Calu3 (cell line): Measurements from ENCODE around the gene PRUNE2. TPM values are rescaled to one million over a fixed set of nuclear protein-coding genes. Genes with fewer than 3 reads are reported as not detected.

Experiments used
- BruUV-seq: library from RNA; stranded (reverse); fragments of 400-500 nt; replicated peaks from 2 replicates; lab custom pipeline; 2021; lab: Mats Ljungman, UMichigan
- CTCF ChIA-PET: fragments of 300-600 bp; sonication (Branson Sonifier 250); formaldehyde crosslinking; loops from one replicate; lab custom pipeline; 2022; ENCODE audit warnings: antibody characterized with exemption; lab: Charles Lee
- DNase-seq: peaks from one replicate; pipeline ENCODE4 v3.0.0; 2022
- H3K27ac Mint-ChIP-seq: one replicate; pipeline ENCODE4 v1.8.0; 2022; ENCODE audit warnings: mixed read lengths; ENCODE audit not compliant: unreplicated experiment
- H3K27me3 Mint-ChIP-seq: one replicate; pipeline ENCODE4 v1.8.0; 2022; ENCODE audit warnings: mixed read lengths; ENCODE audit not compliant: unreplicated experiment
- H3K36me3 Mint-ChIP-seq: one replicate; pipeline ENCODE4 v1.8.0; 2022; ENCODE audit warnings: mild to moderate bottlenecking, moderate library complexity, mixed read lengths; ENCODE audit not compliant: insufficient read depth, unreplicated experiment
- H3K4me1 Mint-ChIP-seq: one replicate; pipeline ENCODE4 v1.8.0; 2022; ENCODE audit warnings: mild to moderate bottlenecking, low read depth, mixed read lengths; ENCODE audit not compliant: unreplicated experiment
- H3K4me3 Mint-ChIP-seq: one replicate; pipeline ENCODE4 v1.8.0; 2022; ENCODE audit warnings: mild to moderate bottlenecking, low read depth, moderate library complexity, mixed read lengths; ENCODE audit not compliant: unreplicated experiment
- H3K9me3 Mint-ChIP-seq: one replicate; pipeline ENCODE4 v1.8.0; 2022; ENCODE audit warnings: low read depth, mixed read lengths; ENCODE audit not compliant: unreplicated experiment
- CTCF ChIP-seq: fragments of 200-600 bp; IDR thresholded peaks from one replicate; pipeline ENCODE4 v1.8.0; 2022; ENCODE audit warnings: antibody characterized with exemption; ENCODE audit not compliant: unreplicated experiment
- intact Hi-C: fragments of 100-400 bp; cut with micrococcal nuclease; formaldehyde crosslinking; loops from one replicate; pipeline ENCODE4 v1.10.0; 2022; ENCODE audit not compliant: unreplicated experiment
- total RNA-seq: library from RNA; stranded (reverse); gene quantifications from 2 replicates; pipeline ENCODE4 v1.2.3, GENCODE V29; 2022

Gene PRUNE2
- total RNA-seq, 1 experiment from 2014 or later, result 0.07 TPM

DNA sequence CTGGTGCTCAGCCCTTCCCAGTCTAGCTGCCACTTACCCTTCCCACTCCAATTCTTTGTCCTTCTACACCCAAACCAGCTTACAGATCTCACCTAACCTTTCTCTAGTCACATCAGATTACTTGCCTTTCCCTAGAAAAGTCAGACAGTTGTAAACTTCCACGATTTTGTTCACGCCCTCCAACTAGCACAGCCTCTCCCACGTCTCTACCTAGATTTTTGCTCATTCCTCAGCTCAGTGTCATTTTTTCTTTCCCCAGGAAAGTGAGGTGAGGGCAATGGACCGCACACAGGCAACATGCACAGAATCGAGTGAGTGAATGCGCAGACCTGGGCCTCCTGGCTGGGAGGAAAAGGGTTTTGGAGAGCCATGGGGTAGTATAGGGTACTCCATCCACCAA, 20.9 kb upstream of the PRUNE2 start:
- no TSS peak for BruUV-seq
- H3K4me3 Mint-ChIP-seq, result no peak overlapping the region
- H3K36me3 Mint-ChIP-seq, result no peaks in the 10 kb centered on the region
- H3K9me3 Mint-ChIP-seq, result no peaks in the 10 kb centered on the region
- no peak for TF ChIP-seq CTCF
- H3K4me1 Mint-ChIP-seq, result no peaks in the 10 kb centered on the region
- DNase-seq, result no peak
- H3K27ac Mint-ChIP-seq, result no peak overlapping the region
- H3K27me3 Mint-ChIP-seq, result peaks cover 17% of the 10 kb centered on the region
- CTCF ChIA-PET, result no interaction called here
- intact Hi-C loops, result no loop called here

DNA sequence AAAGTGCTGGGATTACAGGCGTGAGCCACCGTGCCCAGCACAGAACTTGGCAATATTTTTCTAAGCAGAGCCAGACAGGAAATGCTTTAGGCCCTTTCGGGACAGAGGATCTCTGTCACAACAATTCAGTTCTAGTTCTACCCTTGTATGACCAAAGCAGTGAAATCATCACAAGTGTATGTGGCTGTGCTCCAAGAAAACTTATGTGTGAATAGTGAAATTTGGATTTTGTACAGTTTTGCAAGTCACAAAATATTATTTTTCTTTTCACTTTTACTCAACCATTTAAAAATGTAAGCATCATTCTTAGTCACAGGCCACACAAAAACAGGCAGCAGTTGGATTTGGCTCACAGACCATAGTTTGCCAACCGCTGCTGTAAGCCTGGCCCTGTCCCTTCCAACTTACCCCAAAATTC, 20.4 kb upstream of the PRUNE2 start:
- Mint-ChIP-seq H3K4me1 (no peaks in the 10 kb centered on the region), H3K4me3 (no peak overlapping the region), H3K36me3 (no peaks in the 10 kb centered on the region), H3K27me3 (peaks cover 22% of the 10 kb centered on the region), H3K27ac (no peak overlapping the region), H3K9me3 (no peaks in the 10 kb centered on the region)
- TF ChIP-seq CTCF, result no peak
- BruUV-seq, result no TSS peak
- DNase-seq, result no peak
- intact Hi-C loops, result no loop called here
- CTCF ChIA-PET, result no interaction called here

DNA sequence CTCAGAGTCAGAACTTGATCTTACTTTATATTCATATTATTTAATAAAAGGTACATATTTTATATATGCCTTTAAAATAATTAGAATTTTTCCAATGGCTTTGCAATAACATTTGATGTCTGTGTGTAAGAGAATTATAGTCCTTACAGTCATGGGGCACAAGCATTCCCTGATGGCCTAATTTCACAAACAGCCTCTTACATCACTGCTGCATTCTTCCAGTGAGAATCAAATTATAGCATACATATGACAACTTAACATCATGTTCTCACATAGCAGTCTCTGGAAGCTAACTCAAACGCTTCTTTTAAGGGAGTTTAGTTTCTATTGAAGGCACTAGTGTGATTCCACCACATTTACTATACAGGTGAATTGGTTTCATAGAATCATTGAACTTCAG, 15.3 kb upstream of the PRUNE2 start:
- H3K36me3 Mint-ChIP-seq, result no peaks in the 10 kb centered on the region
- CTCF ChIA-PET, result no interaction called here

GRCh38 chr9:76917299-76917698, 11.4 kb upstream of the PRUNE2 start:
- BruUV-seq, result no TSS peak
- peaks cover 66% of the 10 kb centered on the region for H3K27me3 Mint-ChIP-seq
- DNase-seq, result no peak
- H3K4me1 Mint-ChIP-seq, result no peaks in the 10 kb centered on the region
- no peaks in the 10 kb centered on the region for H3K36me3 Mint-ChIP-seq
- intact Hi-C loops, result no loop called here
- H3K4me3 Mint-ChIP-seq, result no peak overlapping the region
- no peak overlapping the region for H3K27ac Mint-ChIP-seq
- CTCF ChIA-PET, result no interaction called here
- H3K9me3 Mint-ChIP-seq, result no peaks in the 10 kb centered on the region
- TF ChIP-seq CTCF, result no peak

More for the DNA sequence above, 15.3 kb upstream of the PRUNE2 start:
- Mint-ChIP-seq H3K27ac (no peak overlapping the region), H3K4me1 (no peaks in the 10 kb centered on the region), H3K9me3 (no peaks in the 10 kb centered on the region), H3K4me3 (no peak overlapping the region), H3K27me3 (peaks cover 45% of the 10 kb centered on the region)
- DNase-seq, result no peak
- intact Hi-C loops, result no loop called here
- no peak for TF ChIP-seq CTCF
- BruUV-seq, result no TSS peak

- no peaks in the 10 kb centered on the region for H3K36me3 Mint-ChIP-seq
- no peak for DNase-seq
- H3K4me1 Mint-ChIP-seq, result no peaks in the 10 kb centered on the region
- BruUV-seq, result no TSS peak
- CTCF ChIA-PET, result no interaction called here
- H3K27me3 Mint-ChIP-seq, result peaks cover 55% of the 10 kb centered on the region
- no peaks in the 10 kb centered on the region for H3K9me3 Mint-ChIP-seq
- intact Hi-C loops, result no loop called here
- no peak overlapping the region for H3K4me3 Mint-ChIP-seq
- no peak overlapping the region for H3K27ac Mint-ChIP-seq
- TF ChIP-seq CTCF, result no peak
Measured at GRCh38 chr9:76916231-76916630, 10.3 kb upstream of the PRUNE2 start.
